Tibial artery (tissue), 4 donors: ENCODE measurements around the gene CCDC88B.

ENCODE experiments used
- DNase-seq, 2 donors: peaks; one replicate each; pipeline ENCODE4 v3.0.0-alpha.2; 2019
- H3K27ac ChIP-seq, 2 donors: fragments of 200-600 bp; sonication (generic) in 1 of 2; 1 replicate in 1 of 2; 2 replicates in 1 of 2; pipeline ENCODE4 v1.5.1; 2018 to 2019; ENCODE audit warnings: mild to moderate bottlenecking in 1 of 2
- H3K27me3 ChIP-seq, 2 donors: fragments of 200-600 bp; sonication (generic) in 1 of 2; one replicate each; pipeline versions ENCODE4 v1.5.1 to v1.6.0; 2016 to 2019
- H3K36me3 ChIP-seq, 3 donors: fragments of 200-600 bp; sonication (generic) in 2 of 3; one replicate each; pipeline ENCODE4 v1.5.1; 2016 to 2019; ENCODE audit warnings: mild to moderate bottlenecking in 2 of 3
- H3K4me1 ChIP-seq, 4 donors: fragments of 200-600 bp; sonication (generic) in 2 of 4; 1 replicate in 3 of 4; 2 replicates in 1 of 4; pipeline ENCODE4 v1.5.1; 2016 to 2019
- H3K4me3 ChIP-seq, 2 donors: fragments of 200-600 bp; sonication (generic) in 1 of 2; 1 replicate in 1 of 2; 2 replicates in 1 of 2; pipeline ENCODE4 v1.5.1; 2018 to 2019; ENCODE audit warnings: mild to moderate bottlenecking in 2 of 2
- H3K9me3 ChIP-seq, 3 donors: fragments of 200-600 bp; sonication (generic) in 1 of 3; one replicate each; pipeline ENCODE4 v1.5.1; 2016 to 2019
- CTCF ChIP-seq, 2 experiments: fragments of 200-600 bp in 1 of 2; fragments of 450-650 bp in 1 of 2; IDR thresholded peaks; one replicate each; pipeline ENCODE4 v1.5.1; 2017 to 2019; ENCODE audit warnings: antibody characterized with exemption in 2 of 2, mild to moderate bottlenecking in 1 of 2, moderate library complexity in 1 of 2
- intact Hi-C: fragments of 100-400 bp; cut with DNase I; formaldehyde crosslinking; loops from one replicate; pipeline ENCODE4 v1.15.0; 2023; ENCODE audit warnings: low total_unique reads

Gene CCDC88B

GRCh38 chr11:64292460-64293254, 47.3 kb upstream of the CCDC88B start:
- Histone ChIP-seq H3K9me3 (no peaks in the 10 kb centered on the region), H3K4me3 (peak overlapping the region; percentile 28 to 40), H3K27ac (no peak overlapping the region), H3K27me3 (peaks cover 4 to 93% of the 10 kb centered on the region in 2 donors), H3K36me3 (peaks cover 0 to 5% (median 0%) of the 10 kb centered on the region in 3 donors), H3K4me1 (peaks cover 0 to 24% (median 18%) of the 10 kb centered on the region in 4 donors)
- intact Hi-C loops = no loop called here
- DNase-seq = no peak
- TF ChIP-seq CTCF (IDR thresholded peaks at IDR 0.05) = no peak

GRCh38 chr11:64294774-64295173, 45.2 kb upstream of the CCDC88B start:
- Histone ChIP-seq H3K4me3 (no peak overlapping the region), H3K9me3 (no peaks in the 10 kb centered on the region), H3K27me3 (peaks cover 4 to 97% of the 10 kb centered on the region in 2 donors), H3K4me1 (peaks cover 0 to 31% (median 28%) of the 10 kb centered on the region in 4 donors), H3K36me3 (no peaks in the 10 kb centered on the region), H3K27ac (no peak overlapping the region)
- intact Hi-C loops = no loop called here
- TF ChIP-seq CTCF (IDR thresholded peaks at IDR 0.05) = no peak
- no peak for DNase-seq

- Histone ChIP-seq H3K4me3 (no peak overlapping the region), H3K4me1 (peaks cover 0 to 41% (median 38%) of the 10 kb centered on the region in 4 donors), H3K9me3 (no peaks in the 10 kb centered on the region), H3K27me3 (peaks cover 4 to 93% of the 10 kb centered on the region in 2 donors), H3K27ac (no peak overlapping the region), H3K36me3 (no peaks in the 10 kb centered on the region)
- TF ChIP-seq CTCF (IDR thresholded peaks at IDR 0.05) = no peak
- intact Hi-C loops = no loop called here
- no peak for DNase-seq
These were observed 44.2 kb upstream of the CCDC88B start for GRCh38 chr11:64295760-64296159.

GRCh38 chr11:64296236-64296635, 43.8 kb upstream of the CCDC88B start:
- Histone ChIP-seq H3K27ac (no peak overlapping the region), H3K36me3 (no peaks in the 10 kb centered on the region), H3K4me3 (no peak overlapping the region), H3K4me1 (peaks cover 0 to 42% (median 38%) of the 10 kb centered on the region in 4 donors), H3K27me3 (peaks cover 4 to 88% of the 10 kb centered on the region in 2 donors), H3K9me3 (no peaks in the 10 kb centered on the region)
- no peak for TF ChIP-seq CTCF (IDR thresholded peaks at IDR 0.05)
- intact Hi-C loops = no loop called here
- no peak for DNase-seq

GRCh38 chr11:64296830-64297698, 42.9 kb upstream of the CCDC88B start:
- Histone ChIP-seq H3K4me1 (peaks cover 0 to 37% (median 31%) of the 10 kb centered on the region in 4 donors), H3K27ac (no peak overlapping the region), H3K9me3 (no peaks in the 10 kb centered on the region), H3K36me3 (no peaks in the 10 kb centered on the region), H3K27me3 (peaks cover 4 to 86% of the 10 kb centered on the region in 2 donors), H3K4me3 (no peak overlapping the region)
- DNase-seq = no peak
- no peak for TF ChIP-seq CTCF (IDR thresholded peaks at IDR 0.05)
- intact Hi-C loops = no loop called here
